ENCODE measurements around the gene RPS27L.

The RPS27L gene

GRCh38 chr15:63194880-63195568 lies 37.7 kb upstream of the RPS27L start:
- peaks cover 10% of the 10 kb centered on the region; the same call in 1 of the 2 replicates for H3K4me1 ChIP-seq (ENCODE audit: control insufficient read depth, insufficient read depth, low read length)
- TF ChIP-seq ZNF362 (tag by site-specific recombination; IDR thresholded peaks at IDR 0.05) (no peak), ZNF341 (tag by site-specific recombination; IDR thresholded peaks at IDR 0.05; ENCODE audit: low read depth) (peak; percentile 73)
- H3K4me3 ChIP-seq (ENCODE audit: low read depth, low read length), result no peak overlapping the region
- no peak overlapping the region for H3K27ac ChIP-seq (ENCODE audit: extremely low read depth, low read depth, low read length)
- ChIA-PET POLR2A (no interaction called here), CTCF (interaction anchor here (0.6 to 1.1 kb wide), 4 partner anchors 102 to 940 kb away, joined by 3 to 4 read pairs (median 3); no protein-coding TSS in a partner anchor)
- H3K9me3 ChIP-seq (ENCODE audit: control insufficient read depth, insufficient read depth, low read depth, low read length), result no peaks in the 10 kb centered on the region
- H3K36me3 ChIP-seq (ENCODE audit: control insufficient read depth in 2 of 2, insufficient read depth in 1 of 2, low read length in 2 of 2), result no peaks in the 10 kb centered on the region

GRCh38 chr15:63194302-63194701 lies 37.0 kb upstream of the RPS27L start:
- Histone ChIP-seq H3K27ac (ENCODE audit: extremely low read depth, low read depth, low read length) (no peak overlapping the region), H3K4me1 (ENCODE audit: control insufficient read depth, insufficient read depth, low read length) (peaks cover 10% of the 10 kb centered on the region; the same call in 1 of the 2 replicates), H3K9me3 (ENCODE audit: control insufficient read depth, insufficient read depth, low read depth, low read length) (no peaks in the 10 kb centered on the region), H3K36me3 (ENCODE audit: control insufficient read depth in 2 of 2, insufficient read depth in 1 of 2, low read length in 2 of 2) (no peaks in the 10 kb centered on the region), H3K4me3 (ENCODE audit: low read depth, low read length) (no peak overlapping the region)
- TF ChIP-seq ZNF513 (tag by site-specific recombination; IDR thresholded peaks at IDR 0.05) (no peak), ZNF629 (tag by site-specific recombination; IDR thresholded peaks at IDR 0.05) (no peak), ZNF777 (tag by site-specific recombination; IDR thresholded peaks at IDR 0.05; ENCODE audit: borderline replicate concordance) (no peak), ZBTB17 (tag by site-specific recombination; IDR thresholded peaks at IDR 0.05) (peak; percentile 41; the same call in 1 of the 2 replicates)
- ChIA-PET POLR2A (no interaction called here), CTCF (interaction anchor here (0.6 kb wide), 2 partner anchors 559 to 939 kb away, joined by 3 read pairs; no protein-coding TSS in a partner anchor)

GRCh38 chr15:63192619-63193206 lies 35.4 kb upstream of the RPS27L start:
- Histone ChIP-seq H3K9me3 (ENCODE audit: control insufficient read depth, insufficient read depth, low read depth, low read length) (no peaks in the 10 kb centered on the region), H3K4me1 (ENCODE audit: control insufficient read depth, insufficient read depth, low read length) (peaks cover 5% of the 10 kb centered on the region; the same call in 1 of the 2 replicates), H3K27ac (ENCODE audit: extremely low read depth, low read depth, low read length) (no peak overlapping the region), H3K4me3 (ENCODE audit: low read depth, low read length) (no peak overlapping the region), H3K36me3 (ENCODE audit: control insufficient read depth in 2 of 2, insufficient read depth in 1 of 2, low read length in 2 of 2) (no peaks in the 10 kb centered on the region)
- TF ChIP-seq ZNF239 (tag by site-specific recombination; IDR thresholded peaks at IDR 0.05) (no peak), ZNF785 (tag by site-specific recombination; IDR thresholded peaks at IDR 0.05) (no peak), ZNF121 (tag by site-specific recombination; IDR thresholded peaks at IDR 0.05) (peak; percentile 60; the same call in 1 of the 2 replicates)
- CTCF ChIA-PET, result interaction anchor here (0.7 kb wide), 1 partner anchor 874 kb away, joined by 4 read pairs; no protein-coding TSS in a partner anchor
- POLR2A ChIA-PET, result no interaction called here

- no peak overlapping the region for H3K4me3 ChIP-seq (ENCODE audit: low read depth, low read length)
- no peak overlapping the region for H3K27ac ChIP-seq (ENCODE audit: extremely low read depth, low read depth, low read length)
- H3K36me3 ChIP-seq (ENCODE audit: control insufficient read depth in 2 of 2, insufficient read depth in 1 of 2, low read length in 2 of 2), result no peaks in the 10 kb centered on the region
- H3K4me1 ChIP-seq (ENCODE audit: control insufficient read depth, insufficient read depth, low read length), result peaks cover 5% of the 10 kb centered on the region; the same call in 1 of the 2 replicates
- CTCF ChIA-PET, result interaction anchor here (0.6 to 1.4 kb wide), 2 partner anchors 23 to 98 kb away, joined by 3 read pairs; no protein-coding TSS in a partner anchor
- POLR2A ChIA-PET, result no interaction called here
- H3K9me3 ChIP-seq (ENCODE audit: control insufficient read depth, insufficient read depth, low read depth, low read length), result no peaks in the 10 kb centered on the region
- TF ChIP-seq ZNF423 (tag by site-specific recombination; IDR thresholded peaks at IDR 0.05), result no peak
- TF ChIP-seq SP2 (tag by site-specific recombination; IDR thresholded peaks at IDR 0.05), result no peak
- TF ChIP-seq HOXC10 (CRISPR knock-in tag; IDR thresholded peaks at IDR 0.05), result no peak
- no peak for TF ChIP-seq ZNF398 (tag by site-specific recombination; IDR thresholded peaks at IDR 0.05)
- no peak for TF ChIP-seq ZNF585B (tag by site-specific recombination; IDR thresholded peaks at IDR 0.05)
- TF ChIP-seq ZNF777 (tag by site-specific recombination; IDR thresholded peaks at IDR 0.05; ENCODE audit: borderline replicate concordance), result no peak
- no peak for TF ChIP-seq ZNF48 (tag by site-specific recombination; IDR thresholded peaks at IDR 0.05)
- TF ChIP-seq ZNF677 (tag by site-specific recombination; IDR thresholded peaks at IDR 0.05), result no peak
- no peak for TF ChIP-seq ZSCAN16 (tag by site-specific recombination; IDR thresholded peaks at IDR 0.05)
- TF ChIP-seq MZF1 (tag by site-specific recombination; IDR thresholded peaks at IDR 0.05; ENCODE audit: borderline replicate concordance), result no peak
- no peak for TF ChIP-seq ZNF24 (tag by site-specific recombination; IDR thresholded peaks at IDR 0.05)
- no peak for TF ChIP-seq ZNF37A (tag by site-specific recombination; IDR thresholded peaks at IDR 0.05)
- no peak for TF ChIP-seq RBAK (tag by site-specific recombination; IDR thresholded peaks at IDR 0.05)
- no peak for TF ChIP-seq OSR2 (tag by site-specific recombination; IDR thresholded peaks at IDR 0.05)
Measured at GRCh38 chr15:63191895-63192618, 34.8 kb upstream of the RPS27L start.

Measured in HEK293 (cell line).